HG02973 (cell line): ENCODE data around the gene TESK2.
"Not testable (repeated sequence)": the region's sequence is repeated elsewhere in the genome, so short reads cannot be mapped to it uniquely, and the experiment has no call there.

ENCODE experiments used
- ATAC-seq: cut with Tn5 transposase; IDR thresholded peaks from one replicate; pipeline ENCODE4 v1.9.1; 2021; ENCODE audit warnings: moderate library complexity; ENCODE audit not compliant: unreplicated experiment

The TESK2 gene

GRCh38 chr1:45380125-45380524 lies 110.8 kb downstream of the TESK2 start:
- ATAC-seq: no peak

GRCh38 chr1:45379524-45379923 lies 111.4 kb downstream of the TESK2 start:
- no peak for ATAC-seq

DNA sequence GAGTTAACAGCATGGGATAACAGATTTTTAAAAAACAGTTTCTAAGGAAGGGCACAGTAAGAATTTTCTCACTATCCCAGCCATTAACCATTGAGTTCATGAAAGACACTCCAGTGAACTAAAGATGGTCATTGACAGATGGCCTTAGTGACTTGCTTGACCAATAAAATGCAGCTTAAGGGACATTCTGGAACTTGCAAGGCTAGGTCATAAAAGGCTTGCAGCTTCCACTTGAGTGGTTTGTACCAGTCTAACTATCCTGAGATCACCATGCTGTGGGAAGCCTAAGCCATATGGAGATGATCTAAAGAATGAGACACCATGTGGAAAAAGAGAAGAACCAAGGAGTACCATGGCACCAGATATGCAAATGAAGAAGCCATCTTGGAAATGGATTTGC lies 112.8 kb downstream of the TESK2 start:
- ATAC-seq: no peak

DNA sequence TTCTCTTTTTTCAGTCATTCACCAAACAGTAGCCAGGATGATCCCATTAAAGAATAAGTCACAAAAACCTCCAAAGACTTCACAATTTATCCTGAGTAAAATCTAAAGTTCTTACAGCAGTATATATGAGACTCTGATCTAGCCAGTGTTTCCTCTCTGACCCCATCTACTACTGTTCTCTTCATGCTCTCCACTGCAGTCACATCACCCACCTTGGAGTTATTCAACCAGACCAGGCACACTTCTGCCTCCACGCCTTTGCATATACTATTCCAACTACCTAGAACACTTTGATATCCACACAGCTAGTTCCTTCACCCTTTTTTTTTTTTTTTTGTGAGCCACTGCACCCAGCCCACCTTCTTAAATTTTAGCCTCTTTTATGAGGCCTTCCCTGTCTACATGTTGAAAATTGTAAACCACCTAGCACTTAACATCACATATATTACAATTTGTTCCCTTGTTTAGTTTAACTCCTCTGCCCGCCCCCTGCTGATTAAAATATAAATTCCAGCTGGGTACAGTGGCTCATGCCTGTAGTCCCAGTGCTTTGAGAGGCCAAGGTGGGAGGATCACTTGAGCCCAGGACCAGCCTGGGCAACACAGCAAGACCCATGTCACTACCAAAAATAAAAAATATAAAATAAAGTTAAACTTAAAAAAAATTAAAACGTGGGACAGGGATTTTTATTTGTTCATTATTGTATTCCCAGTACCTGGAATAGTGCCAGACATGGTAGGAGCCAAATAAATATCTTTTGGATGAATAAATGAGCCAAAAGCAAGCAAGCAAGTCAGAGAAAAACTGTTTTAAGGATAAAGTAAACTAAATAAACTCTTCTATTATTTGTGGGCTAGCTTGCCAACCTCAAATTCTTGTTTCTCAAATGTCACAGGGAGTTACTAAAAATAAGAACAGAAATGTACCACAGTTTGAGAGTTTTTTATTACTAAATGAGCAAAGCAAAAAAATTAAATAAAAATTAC lies 115.6 kb downstream of the TESK2 start:
- ATAC-seq: no peak

DNA sequence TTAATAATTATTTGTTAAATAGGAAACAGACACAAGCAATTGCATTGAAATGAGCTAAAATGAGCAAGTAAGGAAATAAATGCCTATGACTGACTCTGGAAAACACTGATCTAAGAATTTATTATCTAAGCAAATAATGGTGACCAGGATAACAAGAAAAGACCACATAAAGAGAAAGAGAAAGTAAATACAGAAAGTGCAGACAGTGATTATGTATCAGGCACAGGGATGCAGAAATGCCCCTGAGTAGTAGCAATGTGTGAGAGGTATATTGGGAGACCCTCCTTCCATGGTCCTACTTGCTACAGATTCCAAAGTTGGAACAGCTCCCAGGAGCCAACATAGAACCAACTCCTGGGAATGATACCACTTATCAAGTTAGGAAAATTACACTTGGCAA lies 117.4 kb downstream of the TESK2 start:
- ATAC-seq: no peak

DNA sequence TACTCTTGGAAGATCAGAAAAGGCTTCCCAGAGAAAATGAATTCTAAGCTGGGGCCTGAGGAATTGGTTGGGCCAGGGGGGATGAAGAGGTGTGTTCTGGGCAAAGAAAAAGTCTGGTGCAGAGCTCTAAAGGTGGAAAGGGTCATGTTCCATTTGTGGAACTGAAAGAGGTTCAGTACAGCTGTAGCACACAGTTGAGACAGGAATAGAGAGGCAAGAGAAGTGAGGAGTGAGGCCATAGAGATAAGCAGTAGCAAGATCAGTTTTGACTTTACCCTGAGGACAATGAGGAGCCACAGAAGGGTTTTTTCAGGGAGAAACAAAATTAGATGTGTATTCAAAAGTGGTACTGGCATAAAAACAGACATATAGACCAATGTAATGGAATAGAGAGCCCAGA lies 120.4 kb downstream of the TESK2 start:
- ATAC-seq: peak; percentile 53

DNA sequence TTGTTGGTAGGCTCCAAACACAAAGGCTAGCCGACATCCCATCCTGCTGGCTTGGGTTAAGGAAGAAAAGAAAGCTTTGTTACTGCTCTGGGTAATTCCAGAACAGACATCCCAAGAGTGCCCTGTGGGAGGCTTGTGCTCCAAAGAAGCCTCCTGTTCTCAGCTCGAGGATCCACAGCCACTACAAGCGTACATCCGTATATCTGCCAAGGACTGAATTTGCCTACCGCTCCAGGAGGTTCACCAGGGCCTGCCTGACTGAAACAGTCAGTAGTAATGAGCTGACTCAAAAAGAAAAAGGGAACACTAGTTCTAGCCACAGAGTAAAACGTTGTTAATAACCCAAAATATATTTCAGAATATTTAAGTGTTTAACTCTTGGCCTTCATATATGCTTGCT lies 125.9 kb downstream of the TESK2 start:
- ATAC-seq: peak; percentile 72

GRCh38 chr1:45364294-45364693 lies 126.7 kb downstream of the TESK2 start:
- ATAC-seq: no peak

GRCh38 chr1:45360981-45361380 lies 130.0 kb downstream of the TESK2 start:
- not testable (repeated sequence) for ATAC-seq

DNA sequence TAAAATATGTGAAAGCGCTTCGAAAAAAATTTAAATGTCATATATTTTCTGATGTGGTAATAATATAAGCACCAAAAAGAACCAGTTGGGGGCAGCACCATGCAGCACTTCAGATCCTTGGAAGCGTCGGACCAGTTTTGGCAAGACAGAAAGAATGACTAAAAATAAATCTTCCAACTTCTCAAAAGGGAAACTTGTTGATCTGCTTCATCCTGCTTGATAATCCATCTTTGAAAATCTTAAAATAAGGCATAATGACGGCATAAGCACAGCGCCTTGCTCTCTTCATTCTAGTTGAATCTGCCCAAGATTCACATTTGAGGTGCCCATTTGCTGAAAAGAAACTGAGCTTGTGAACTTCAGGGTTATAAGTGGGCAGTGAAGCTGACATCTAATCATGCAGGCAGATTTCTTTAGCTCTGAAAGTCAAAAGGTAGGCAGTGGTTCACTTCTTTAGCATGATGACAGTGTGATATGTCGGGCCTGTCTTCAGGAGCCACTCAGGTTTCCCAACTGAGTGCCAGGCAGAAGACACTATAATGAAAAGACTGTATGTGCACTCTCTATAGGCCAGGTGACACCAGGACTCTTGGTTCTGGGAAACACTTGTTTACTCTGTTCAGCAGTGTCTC lies 131.0 kb downstream of the TESK2 start:
- ATAC-seq: no peak

DNA sequence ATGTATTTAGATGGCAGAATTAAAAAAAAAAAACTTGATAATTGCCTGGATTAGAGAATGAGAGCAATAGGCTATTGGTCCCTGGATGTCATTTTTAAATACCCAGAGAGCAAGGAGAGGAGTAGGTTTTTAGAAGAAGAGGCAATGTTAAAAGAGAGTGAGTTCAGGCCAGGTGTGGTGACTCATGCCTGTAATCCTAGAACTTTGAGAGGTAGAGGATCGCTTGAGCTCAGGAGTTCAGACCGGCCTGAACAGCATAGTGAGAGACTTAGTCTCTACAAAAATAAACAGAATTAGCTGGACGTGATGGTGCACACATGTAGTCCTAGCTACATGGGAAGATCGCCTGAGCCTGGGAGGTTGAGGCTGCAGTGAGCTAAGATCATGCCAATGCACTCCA lies 134.8 kb downstream of the TESK2 start:
- no peak for ATAC-seq

DNA sequence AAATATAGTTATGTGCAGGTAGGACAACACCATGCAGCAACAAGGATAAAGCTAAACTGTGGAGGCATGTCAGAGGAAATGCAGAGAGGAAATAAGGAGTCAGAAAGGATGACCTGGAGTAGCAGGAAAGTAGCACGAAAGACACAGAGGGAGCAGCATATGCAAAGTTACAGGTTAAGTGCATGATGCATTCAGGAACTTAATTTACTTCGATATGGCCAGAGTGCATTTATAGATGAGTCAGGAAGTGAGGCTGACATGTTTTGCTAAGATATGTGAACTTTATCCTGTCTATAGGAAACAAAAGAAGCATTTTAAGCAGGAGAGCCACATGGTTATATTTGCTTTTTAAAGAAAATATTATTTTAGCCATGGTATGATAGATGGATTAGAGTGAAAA lies 135.3 kb downstream of the TESK2 start:
- ATAC-seq: no peak

DNA sequence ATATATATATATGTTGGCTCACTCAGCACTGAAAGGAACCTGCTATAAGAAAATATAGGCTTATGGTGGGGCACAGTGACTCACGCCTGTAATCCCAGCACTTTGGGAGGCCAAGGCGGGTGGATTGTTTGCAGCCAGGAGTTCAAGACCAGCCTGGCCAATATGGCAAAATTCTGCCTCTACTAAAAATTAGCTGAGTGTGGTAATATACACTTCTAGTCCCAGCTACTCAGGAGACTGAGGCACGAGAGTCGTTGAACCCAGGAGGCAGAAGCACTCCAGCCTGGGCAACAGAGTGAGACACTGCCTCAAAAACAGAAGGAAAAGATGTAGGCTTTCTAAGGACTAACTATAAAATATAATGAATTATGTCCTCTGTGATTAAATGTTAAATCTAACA lies 136.1 kb downstream of the TESK2 start:
- no peak for ATAC-seq

DNA sequence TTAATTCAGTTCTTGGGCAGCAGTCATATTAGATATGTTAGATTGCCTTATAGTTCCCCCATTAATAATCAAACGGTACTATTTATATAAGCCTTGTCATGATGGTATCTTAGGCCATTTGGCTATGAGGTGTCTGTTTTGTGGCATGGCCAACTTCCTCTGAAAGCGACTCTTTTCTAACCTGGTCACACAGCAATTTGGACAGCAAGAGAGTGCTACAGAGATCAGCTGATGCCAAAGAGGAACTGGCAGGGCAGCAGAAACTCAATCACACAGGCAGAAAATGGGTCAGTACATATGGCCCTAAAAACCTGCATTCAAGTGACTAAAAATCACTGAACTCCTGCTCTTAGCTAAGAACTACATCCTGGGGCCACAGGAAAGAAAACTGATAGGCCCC lies 137.3 kb downstream of the TESK2 start:
- ATAC-seq: no peak

GRCh38 chr1:45351508-45351907 lies 139.5 kb downstream of the TESK2 start:
- ATAC-seq: no peak

DNA sequence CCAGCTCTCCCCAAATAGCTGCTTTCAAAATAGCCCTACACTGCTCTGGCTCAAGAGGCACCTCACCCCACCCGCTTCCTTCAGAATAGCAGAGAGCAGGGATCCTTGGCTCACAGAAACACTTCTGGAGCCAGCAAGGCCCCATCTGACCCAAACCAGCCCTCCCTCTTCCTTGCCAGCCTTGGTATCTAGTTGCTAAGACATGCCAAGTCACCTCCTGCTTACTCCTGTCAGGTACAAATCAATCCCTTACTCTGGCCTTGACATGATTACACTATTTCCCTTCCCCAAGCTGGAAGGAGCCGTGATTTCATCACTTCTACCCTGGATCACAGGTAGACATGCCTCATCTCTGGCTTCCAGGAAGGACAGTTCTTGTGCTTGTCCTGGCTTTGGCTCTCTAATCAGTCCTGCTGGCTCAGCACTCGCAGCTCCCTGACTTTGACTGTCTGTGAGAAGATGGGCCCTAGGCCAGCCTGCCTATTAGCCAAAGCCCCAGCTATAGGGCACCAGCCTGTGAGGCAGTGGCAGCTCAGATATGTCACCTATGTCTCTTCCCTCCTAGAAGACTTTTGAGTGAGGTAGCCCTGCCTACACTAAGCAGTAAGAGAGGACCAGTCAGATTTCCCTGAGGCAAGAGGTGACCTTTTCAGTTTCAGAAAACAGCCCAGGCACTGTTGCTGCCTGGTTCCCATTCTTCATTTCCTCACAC lies 141.8 kb downstream of the TESK2 start:
- no peak for ATAC-seq

DNA sequence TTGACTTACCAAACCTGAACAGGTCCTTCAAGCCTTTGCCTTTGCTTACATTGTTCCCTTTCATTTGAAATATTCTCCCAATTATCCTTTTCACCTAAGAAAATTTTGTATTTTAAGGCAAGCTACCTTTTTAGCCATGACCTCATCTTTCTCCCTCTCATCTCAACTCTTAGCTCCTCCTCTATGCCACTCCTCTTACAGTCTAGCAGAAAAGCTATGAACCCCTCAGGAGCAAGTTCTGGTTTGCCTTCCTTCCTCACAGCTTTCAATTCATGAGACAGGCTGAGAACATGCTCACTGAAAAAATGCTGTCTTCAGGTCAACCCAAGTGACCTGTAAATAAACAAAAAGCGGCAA lies 142.4 kb downstream of the TESK2 start:
- ATAC-seq: no peak

- no peak for ATAC-seq
These were observed 142.9 kb downstream of the TESK2 start for GRCh38 chr1:45348020-45348419.

DNA sequence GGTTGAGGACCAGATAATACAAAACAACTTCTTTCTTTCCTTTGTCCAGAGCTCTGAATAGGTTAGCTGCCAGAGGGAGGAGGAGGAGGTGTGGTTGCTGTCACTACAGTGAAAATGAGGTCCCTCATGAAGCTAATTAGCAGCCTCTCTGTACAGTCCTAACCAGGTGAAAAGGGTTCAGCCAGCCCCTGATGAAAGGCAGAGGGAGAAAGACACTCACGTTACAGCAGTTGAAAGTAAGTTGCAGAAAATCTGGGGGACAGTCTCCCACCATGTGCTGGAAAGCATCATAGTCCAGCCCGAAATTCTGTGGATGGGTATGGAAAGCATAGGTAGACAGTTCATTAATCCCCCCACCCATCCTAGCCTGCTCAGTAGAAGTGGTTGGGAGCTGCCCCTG lies 144.5 kb downstream of the TESK2 start:
- ATAC-seq: no peak

- ATAC-seq: no peak
These were observed 145.9 kb downstream of the TESK2 start for GRCh38 chr1:45345014-45345413.

GRCh38 chr1:45344499-45344898 lies 146.5 kb downstream of the TESK2 start:
- no peak for ATAC-seq
